Measurements from ENCODE around the gene FBXL20.
A peak's percentile ranks its signal among the peaks of the same experiment; 100 is the strongest.

Gene FBXL20

DNA sequence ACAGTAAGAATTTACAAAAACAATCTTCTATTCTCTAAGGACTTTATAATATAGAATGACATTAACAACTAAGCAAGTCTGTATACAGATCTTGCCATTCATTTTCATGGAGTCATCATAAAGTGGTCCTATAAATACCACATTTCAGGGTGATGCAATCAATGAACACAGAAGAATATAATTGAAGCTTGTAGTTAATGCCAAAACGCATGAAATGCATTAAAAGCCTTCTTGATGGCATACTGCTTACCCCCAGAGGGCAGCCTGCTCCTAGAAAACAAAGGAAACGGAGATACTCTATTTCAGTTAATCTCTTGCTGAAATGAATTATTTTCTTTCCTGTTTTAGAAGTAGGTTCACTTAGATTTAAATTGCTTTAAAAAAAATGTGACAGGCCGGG is 130.5 kb downstream of the FBXL20 start:
- TF ChIP-seq ZNF114 (tag by site-specific recombination; IDR thresholded peaks at IDR 0.05) (no peak), HOXD13 (CRISPR knock-in tag; IDR thresholded peaks at IDR 0.05; ENCODE audit: borderline replicate concordance) (no peak), ZNF266 (tag by site-specific recombination; IDR thresholded peaks at IDR 0.05; ENCODE audit: low read depth) (no peak), YY1 (tag by site-specific recombination; IDR thresholded peaks at IDR 0.05) (no peak), ZNF660 (tag by site-specific recombination; IDR thresholded peaks at IDR 0.05) (peak; percentile 65; the same call in 1 of the 2 replicates), ZEB2 (tag by site-specific recombination; IDR thresholded peaks at IDR 0.05) (peak; percentile 24; the same call in 1 of the 2 replicates), ZNF404 (tag by site-specific recombination; IDR thresholded peaks at IDR 0.05) (no peak), TCF7L2 (IDR thresholded peaks at IDR 0.05; ENCODE audit: borderline replicate concordance, low read depth, low read length) (no peak), ZNF394 (tag by site-specific recombination; IDR thresholded peaks at IDR 0.05; ENCODE audit: borderline replicate concordance) (0 out of 2 replicates have a peak, but pooled peaks have one; percentile 32), ZBTB17 (tag by site-specific recombination; IDR thresholded peaks at IDR 0.05) (0 out of 2 replicates have a peak, but pooled peaks have one; percentile 28), ZNF654 (tag by site-specific recombination; IDR thresholded peaks at IDR 0.05; ENCODE audit: low read depth) (peak; percentile 41), MYNN (tag by site-specific recombination; IDR thresholded peaks at IDR 0.05; ENCODE audit: borderline replicate concordance) (no peak), ZNF792 (tag by site-specific recombination; IDR thresholded peaks at IDR 0.05) (no peak), ZBTB8A (tag by site-specific recombination; IDR thresholded peaks at IDR 0.05) (no peak)
- TF ChIP-seq, protein P1, sequence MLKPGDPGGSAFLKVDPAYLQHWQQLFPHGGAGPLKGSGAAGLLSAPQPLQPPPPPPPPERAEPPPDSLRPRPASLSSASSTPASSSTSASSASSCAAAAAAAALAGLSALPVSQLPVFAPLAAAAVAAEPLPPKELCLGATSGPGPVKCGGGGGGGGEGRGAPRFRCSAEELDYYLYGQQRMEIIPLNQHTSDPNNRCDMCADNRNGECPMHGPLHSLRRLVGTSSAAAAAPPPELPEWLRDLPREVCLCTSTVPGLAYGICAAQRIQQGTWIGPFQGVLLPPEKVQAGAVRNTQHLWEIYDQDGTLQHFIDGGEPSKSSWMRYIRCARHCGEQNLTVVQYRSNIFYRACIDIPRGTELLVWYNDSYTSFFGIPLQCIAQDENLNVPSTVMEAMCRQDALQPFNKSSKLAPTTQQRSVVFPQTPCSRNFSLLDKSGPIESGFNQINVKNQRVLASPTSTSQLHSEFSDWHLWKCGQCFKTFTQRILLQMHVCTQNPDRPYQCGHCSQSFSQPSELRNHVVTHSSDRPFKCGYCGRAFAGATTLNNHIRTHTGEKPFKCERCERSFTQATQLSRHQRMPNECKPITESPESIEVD (tag by site-specific recombination; IDR thresholded peaks at IDR 0.05): peak; percentile 68
- TF ChIP-seq, protein P2, sequence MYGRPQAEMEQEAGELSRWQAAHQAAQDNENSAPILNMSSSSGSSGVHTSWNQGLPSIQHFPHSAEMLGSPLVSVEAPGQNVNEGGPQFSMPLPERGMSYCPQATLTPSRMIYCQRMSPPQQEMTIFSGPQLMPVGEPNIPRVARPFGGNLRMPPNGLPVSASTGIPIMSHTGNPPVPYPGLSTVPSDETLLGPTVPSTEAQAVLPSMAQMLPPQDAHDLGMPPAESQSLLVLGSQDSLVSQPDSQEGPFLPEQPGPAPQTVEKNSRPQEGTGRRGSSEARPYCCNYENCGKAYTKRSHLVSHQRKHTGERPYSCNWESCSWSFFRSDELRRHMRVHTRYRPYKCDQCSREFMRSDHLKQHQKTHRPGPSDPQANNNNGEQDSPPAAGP (tag by site-specific recombination; IDR thresholded peaks at IDR 0.05): no peak
- TF ChIP-seq, protein P3, sequence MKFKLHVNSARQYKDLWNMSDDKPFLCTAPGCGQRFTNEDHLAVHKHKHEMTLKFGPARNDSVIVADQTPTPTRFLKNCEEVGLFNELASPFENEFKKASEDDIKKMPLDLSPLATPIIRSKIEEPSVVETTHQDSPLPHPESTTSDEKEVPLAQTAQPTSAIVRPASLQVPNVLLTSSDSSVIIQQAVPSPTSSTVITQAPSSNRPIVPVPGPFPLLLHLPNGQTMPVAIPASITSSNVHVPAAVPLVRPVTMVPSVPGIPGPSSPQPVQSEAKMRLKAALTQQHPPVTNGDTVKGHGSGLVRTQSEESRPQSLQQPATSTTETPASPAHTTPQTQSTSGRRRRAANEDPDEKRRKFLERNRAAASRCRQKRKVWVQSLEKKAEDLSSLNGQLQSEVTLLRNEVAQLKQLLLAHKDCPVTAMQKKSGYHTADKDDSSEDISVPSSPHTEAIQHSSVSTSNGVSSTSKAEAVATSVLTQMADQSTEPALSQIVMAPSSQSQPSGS (tag by site-specific recombination; IDR thresholded peaks at IDR 0.05; ENCODE audit: low read depth): 0 out of 2 replicates have a peak, but pooled peaks have one; percentile 25
- TF ChIP-seq, protein P4, sequence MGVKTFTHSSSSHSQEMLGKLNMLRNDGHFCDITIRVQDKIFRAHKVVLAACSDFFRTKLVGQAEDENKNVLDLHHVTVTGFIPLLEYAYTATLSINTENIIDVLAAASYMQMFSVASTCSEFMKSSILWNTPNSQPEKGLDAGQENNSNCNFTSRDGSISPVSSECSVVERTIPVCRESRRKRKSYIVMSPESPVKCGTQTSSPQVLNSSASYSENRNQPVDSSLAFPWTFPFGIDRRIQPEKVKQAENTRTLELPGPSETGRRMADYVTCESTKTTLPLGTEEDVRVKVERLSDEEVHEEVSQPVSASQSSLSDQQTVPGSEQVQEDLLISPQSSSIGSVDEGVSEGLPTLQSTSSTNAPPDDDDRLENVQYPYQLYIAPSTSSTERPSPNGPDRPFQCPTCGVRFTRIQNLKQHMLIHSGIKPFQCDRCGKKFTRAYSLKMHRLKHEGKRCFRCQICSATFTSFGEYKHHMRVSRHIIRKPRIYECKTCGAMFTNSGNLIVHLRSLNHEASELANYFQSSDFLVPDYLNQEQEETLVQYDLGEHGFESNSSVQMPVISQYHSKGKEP (tag by site-specific recombination; IDR thresholded peaks at IDR 0.05): peak; percentile 98
- TF ChIP-seq, protein P5, sequence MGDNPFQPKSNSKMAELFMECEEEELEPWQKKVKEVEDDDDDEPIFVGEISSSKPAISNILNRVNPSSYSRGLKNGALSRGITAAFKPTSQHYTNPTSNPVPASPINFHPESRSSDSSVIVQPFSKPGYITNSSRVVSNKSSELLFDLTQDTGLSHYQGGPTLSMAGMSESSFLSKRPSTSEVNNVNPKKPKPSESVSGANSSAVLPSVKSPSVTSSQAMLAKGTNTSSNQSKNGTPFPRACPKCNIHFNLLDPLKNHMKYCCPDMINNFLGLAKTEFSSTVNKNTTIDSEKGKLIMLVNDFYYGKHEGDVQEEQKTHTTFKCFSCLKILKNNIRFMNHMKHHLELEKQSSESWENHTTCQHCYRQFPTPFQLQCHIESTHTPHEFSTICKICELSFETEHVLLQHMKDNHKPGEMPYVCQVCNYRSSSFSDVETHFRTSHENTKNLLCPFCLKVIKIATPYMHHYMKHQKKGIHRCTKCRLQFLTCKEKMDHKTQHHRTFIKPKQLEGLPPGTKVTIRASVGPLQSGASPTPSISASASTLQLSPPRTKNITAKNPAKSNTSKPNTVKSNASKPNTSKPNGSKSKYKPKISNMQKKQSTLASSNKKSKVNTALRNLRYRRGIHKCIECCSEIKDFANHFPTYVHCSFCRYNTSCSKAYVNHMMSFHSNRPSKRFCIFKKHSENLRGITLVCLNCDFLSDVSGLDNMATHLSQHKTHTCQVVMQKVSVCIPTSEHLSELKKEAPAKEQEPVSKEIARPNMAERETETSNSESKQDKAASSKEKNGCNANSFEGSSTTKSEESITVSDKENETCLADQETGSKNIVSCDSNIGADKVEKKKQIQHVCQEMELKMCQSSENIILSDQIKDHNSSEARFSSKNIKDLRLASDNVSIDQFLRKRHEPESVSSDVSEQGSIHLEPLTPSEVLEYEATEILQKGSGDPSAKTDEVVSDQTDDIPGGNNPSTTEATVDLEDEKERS (tag by site-specific recombination; IDR thresholded peaks at IDR 0.05): no peak
- TF ChIP-seq, protein P6, sequence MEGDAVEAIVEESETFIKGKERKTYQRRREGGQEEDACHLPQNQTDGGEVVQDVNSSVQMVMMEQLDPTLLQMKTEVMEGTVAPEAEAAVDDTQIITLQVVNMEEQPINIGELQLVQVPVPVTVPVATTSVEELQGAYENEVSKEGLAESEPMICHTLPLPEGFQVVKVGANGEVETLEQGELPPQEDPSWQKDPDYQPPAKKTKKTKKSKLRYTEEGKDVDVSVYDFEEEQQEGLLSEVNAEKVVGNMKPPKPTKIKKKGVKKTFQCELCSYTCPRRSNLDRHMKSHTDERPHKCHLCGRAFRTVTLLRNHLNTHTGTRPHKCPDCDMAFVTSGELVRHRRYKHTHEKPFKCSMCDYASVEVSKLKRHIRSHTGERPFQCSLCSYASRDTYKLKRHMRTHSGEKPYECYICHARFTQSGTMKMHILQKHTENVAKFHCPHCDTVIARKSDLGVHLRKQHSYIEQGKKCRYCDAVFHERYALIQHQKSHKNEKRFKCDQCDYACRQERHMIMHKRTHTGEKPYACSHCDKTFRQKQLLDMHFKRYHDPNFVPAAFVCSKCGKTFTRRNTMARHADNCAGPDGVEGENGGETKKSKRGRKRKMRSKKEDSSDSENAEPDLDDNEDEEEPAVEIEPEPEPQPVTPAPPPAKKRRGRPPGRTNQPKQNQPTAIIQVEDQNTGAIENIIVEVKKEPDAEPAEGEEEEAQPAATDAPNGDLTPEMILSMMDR (tag by site-specific recombination; IDR thresholded peaks at IDR 0.05): peak; percentile 36; the same call in 1 of the 2 replicates
- TF ChIP-seq, protein P7, sequence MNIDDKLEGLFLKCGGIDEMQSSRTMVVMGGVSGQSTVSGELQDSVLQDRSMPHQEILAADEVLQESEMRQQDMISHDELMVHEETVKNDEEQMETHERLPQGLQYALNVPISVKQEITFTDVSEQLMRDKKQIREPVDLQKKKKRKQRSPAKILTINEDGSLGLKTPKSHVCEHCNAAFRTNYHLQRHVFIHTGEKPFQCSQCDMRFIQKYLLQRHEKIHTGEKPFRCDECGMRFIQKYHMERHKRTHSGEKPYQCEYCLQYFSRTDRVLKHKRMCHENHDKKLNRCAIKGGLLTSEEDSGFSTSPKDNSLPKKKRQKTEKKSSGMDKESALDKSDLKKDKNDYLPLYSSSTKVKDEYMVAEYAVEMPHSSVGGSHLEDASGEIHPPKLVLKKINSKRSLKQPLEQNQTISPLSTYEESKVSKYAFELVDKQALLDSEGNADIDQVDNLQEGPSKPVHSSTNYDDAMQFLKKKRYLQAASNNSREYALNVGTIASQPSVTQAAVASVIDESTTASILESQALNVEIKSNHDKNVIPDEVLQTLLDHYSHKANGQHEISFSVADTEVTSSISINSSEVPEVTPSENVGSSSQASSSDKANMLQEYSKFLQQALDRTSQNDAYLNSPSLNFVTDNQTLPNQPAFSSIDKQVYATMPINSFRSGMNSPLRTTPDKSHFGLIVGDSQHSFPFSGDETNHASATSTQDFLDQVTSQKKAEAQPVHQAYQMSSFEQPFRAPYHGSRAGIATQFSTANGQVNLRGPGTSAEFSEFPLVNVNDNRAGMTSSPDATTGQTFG (tag by site-specific recombination; IDR thresholded peaks at IDR 0.05; ENCODE audit: borderline replicate concordance): no peak
- peaks cover 50 to 72% of the 10 kb centered on the region in 2 experiments for H3K36me3 ChIP-seq (ENCODE audit: control insufficient read depth in 2 of 2, insufficient read depth in 1 of 2, low read length in 2 of 2)
- ChIA-PET CTCF (interaction anchor here (0.6 to 1.3 kb wide), 12 partner anchors 10 to 351 kb away, joined by 3 to 5 read pairs (median 3); partner anchors contain the start of gene FBXL20), POLR2A (interaction anchor here (1.0 kb wide), 1 partner anchor 190 kb away, joined by 3 read pairs; the partner anchor contains the start of gene CDK12)
- no peak overlapping the region for H3K27ac ChIP-seq (ENCODE audit: extremely low read depth, low read depth, low read length)
- H3K4me3 ChIP-seq (ENCODE audit: low read depth, low read length): no peak overlapping the region
- no peaks in the 10 kb centered on the region for H3K4me1 ChIP-seq (ENCODE audit: control insufficient read depth, insufficient read depth, low read length)
- H3K9me3 ChIP-seq (ENCODE audit: control insufficient read depth, insufficient read depth, low read depth, low read length): no peaks in the 10 kb centered on the region

Measured in HEK293 (cell line).